Colon (tissue), 2 donors: ENCODE results near the gene RPS16.

Experiments
- FAIRE-seq: peaks from 2 replicates; lab custom pipeline; 2012; peaks lifted over from hg19 to GRCh38; lab: Jason Lieb, UNC
- donor health status: control.
- donor health status: control.

The RPS16 gene

DNA sequence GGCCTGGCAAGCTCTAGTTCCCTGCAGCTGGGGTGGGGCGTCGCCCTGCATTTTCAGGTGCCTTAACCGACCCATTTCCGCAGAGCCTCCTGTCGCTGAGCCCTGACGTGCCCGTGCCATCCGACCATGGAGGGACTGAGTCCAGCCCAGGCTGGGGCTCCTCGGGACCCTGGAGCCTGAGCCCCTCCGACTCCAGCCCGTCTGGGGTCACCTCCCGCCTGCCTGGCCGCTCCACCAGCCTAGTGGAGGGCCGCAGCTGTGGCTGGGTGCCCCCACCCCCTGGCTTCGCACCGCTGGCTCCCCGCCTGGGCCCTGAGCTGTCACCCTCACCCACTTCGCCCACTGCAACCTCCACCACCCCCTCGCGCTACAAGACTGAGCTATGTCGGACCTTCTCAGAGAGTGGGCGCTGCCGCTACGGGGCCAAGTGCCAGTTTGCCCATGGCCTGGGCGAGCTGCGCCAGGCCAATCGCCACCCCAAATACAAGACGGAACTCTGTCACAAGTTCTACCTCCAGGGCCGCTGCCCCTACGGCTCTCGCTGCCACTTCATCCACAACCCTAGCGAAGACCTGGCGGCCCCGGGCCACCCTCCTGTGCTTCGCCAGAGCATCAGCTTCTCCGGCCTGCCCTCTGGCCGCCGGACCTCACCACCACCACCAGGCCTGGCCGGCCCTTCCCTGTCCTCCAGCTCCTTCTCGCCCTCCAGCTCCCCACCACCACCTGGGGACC, 27.9 kb downstream of the RPS16 start:
- FAIRE-seq, result no peak

DNA sequence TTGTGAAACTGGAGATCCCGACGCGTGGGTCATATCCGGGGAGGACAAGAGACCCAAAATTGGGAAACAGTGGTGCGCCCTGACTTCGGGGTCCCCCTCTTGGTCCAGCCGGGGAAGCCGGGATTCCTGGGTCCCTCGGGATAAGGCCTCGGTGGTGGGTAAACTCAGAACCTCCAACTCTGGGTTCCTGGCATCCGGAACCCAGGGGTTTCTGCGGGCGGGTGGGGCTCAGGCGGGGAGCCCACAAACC, 28.4 kb downstream of the RPS16 start:
- no peak for FAIRE-seq

DNA sequence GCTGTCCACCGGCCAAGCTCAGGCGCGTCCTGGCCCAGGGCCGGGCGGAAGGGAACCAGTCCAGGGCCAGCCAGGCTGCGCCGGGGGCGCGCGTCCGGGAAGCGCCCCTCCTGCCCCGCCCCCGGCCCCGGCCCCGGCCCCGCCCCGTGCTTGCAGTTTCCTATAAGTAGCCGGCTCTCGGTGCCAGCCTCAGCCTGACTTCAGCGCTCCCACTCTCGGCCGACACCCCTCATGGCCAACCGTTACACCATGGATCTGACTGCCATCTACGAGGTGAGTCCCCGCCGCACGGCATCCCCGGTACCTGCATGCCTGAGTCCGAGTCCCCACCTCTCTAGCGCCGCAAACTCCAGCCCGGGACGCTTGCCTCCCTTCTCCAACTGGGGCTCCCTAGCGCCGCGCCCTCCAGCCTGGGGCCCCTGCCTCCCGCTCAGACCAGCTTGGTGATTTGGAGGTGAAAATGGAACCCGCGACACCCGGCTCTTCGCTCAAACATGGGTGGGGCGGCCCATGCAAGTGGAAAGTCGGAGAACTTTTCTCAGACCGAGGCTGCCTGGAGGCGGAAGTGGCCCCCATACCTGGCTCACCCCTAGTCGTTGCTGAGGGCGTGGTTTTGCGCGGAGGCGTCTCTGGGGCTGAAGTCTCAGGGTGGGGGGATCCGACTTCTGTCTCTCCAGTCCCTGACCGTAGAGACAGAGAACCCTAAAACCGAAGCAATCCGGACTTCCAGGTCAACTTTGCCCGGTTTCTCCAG, 28.9 kb downstream of the RPS16 start, which contains the start of gene ZFP36:
ZFP36 (plus strand) TSS at position 192 of the 754 bp plus-strand sequence; CDS start at position 250, 58 bp downstream.
- FAIRE-seq, result no peak

DNA sequence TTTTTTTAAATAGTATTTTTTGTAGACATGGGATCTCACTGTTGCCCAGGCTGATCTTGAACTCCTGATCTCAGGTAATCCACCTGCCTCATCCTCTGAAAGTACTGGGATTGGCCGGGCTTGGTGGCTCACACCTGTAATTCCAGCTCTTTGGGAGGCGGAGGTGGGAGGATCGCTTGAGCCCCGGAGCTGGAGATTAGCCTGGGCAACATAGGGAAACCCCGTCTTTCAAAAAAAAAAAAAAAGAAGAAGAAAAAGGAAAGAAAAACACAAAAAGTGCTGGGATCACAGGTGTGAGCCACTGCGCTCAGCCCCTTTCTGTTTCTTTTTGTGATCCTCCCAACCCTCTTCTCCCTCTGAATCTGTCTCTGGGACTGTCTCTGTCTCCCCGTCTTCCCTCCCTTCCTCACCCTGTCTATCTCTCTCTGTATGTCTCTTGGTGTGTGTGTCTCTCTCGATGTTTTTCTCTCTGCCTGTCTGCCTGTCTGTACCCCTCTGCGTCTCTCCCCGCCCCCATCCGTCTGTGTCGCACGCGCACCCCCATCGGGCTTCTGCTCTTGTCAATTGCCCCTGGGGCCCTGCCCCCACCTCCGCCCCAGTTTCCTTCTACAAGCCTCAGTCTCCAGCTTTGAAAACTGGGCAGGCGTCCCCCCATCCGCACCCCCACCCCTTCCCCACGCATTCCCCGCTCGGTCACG, 29.6 kb downstream of the RPS16 start:
- no peak for FAIRE-seq

DNA sequence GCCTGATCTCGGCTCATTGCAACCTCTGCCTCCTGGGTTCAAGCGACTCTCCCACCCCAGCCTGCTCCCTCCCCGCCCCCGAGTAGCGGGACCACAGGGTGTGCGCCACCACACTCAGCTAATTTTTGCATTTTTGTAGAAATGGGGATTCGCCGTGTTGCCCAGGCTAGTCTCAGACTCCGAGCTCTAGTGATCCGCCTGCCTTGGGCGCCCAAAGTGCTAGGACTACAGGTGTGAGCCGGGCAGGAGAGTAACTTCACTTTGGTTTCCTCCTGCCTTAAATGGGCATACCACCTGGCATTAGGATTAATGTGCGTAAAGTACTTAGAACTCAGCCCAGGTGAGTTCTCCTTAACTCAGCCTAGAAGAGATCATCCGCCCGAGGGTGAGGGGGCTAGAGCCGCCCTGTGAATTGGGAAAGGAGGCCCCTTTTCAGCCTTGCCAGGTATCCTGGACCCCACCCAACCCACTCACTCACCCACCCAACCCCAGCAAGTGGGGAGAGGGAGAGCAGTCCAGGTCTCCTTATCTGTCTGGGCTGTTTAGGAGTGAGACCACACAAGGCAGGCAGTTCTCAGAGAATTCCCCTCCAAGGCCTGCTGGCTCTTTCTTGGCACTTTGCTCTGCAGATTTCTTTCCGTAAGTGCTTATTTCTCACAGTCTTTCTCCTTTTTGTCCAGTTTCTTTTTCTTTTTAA, 30.3 kb downstream of the RPS16 start:
- no peak for FAIRE-seq

DNA sequence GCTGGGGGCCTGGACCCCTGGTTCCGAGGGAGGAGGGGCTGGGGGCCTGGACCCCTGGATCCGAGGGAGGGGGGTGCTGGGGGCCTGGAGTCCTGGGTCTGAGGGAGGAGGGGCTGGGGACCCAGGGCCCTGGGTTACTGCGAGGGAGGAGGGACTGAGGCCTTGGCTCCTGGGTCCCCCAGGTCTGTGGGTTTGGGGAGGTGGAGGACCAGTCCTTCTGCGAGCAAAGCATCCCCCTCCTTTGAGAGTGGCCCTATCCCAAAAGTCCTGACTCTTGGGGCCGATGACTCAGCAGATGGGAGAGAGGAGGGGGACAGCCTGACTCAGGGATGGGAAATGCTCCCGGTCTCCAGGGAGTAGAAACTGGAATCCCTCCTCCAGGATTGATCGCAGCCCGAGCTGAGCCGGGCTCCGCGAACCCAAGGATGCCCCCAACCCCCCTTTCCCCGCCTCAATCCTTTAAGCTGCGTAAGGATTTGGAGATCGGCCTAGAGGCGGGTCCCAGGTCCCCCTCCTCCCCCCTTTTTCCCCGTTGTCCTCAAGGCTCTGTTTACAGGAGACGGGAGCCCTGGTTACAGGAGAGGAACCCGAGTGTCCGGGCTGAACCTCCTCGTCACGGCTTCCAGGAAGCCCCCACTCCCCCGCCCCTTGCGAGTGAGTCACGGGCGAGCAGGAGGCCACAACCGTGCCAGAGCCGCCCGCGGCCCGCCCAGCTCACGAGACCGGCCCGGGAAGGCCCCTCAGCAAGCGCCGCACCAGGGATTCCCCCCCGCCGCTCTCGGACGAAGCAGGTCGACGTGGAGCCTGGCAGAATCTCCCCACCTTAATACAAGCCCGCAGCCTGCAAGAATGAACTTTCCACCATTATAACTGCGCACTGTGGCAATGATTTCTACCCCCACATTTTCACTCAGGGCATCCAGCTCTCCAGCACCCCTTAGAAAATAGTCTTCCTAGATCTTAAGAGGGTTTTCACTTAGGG, 32.1 kb downstream of the RPS16 start:
- no peak for FAIRE-seq

DNA sequence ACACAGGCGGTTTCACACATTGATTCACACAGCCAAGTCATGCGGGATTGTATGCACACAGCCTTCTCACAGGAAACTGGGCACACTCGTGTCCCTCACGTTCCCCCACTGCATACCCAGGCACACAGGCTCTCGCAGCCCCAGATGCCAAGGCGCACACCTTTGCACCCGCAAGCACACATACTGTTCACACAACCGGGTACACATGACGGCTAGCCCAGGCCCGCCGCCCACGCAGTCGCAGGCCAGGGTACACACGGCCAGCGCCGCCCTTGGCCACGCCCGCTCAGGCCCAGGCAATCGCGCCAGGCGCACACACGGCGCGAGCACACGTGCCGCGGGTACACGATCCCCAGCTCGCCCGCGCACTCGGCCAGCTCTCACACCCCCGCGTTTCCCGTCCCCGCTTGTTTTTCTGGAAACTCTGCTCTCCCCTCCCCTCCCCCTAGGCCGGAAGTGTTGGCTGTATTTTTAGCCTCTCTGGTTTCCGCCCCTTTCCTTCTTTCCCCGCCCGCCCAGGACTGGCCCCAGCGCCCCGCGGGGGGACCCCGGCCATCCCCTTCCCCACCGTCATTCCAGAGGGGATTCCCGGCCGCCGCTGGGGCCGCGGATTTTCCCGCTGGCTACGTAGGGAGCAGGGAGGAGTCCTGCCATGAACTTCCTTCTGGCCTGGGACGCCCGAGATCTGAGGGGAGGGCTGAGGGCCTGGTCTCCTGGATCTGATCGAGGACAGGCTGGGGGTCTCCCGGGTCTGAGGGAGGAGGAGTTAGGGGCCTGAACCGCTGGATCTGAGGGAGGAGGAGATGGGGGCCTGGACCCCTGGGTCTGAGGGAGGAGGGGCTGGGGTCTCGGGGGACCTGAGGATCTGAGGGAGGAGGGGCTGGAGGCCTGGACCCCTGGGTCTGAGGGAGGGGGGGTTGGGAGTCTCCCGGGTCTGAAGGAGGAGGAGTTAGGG, 33.1 kb downstream of the RPS16 start:
- FAIRE-seq, result no peak

DNA sequence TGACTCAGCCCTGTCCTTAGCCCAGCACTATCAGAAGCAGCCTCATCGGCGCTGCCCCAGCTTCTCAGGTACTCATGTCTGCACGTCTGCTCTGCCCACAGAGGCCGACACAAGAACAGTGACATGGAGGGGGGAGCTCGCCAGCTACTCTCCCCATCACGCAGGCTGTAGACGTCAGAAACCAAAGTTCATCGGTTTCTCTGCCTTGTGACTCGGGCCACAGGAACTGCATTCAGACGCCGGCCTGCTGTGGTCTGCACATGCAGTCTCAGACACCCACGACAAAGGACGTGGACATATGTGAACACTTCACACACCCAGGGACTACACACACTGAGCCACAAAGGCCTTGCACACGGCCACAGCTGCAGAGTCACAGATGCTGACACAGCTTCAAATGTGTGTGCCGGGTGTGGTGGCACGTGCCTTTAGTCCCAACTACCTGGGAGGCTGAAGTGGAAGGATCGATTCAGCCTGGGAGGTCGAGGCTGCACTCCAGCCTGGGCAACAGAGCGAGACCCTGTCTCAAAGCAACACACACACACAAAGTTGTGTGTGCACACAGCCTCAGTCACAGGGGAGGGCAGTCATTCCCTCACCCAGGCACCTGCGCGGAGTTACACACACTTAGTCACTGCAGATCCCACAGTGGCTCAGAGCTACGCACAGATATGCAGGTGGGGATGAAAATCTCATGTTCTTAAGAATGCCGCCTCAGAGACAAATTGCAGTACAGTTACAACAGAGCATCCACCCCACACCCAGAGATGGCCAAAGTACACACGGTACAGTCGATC, 34.0 kb downstream of the RPS16 start:
- no peak for FAIRE-seq

DNA sequence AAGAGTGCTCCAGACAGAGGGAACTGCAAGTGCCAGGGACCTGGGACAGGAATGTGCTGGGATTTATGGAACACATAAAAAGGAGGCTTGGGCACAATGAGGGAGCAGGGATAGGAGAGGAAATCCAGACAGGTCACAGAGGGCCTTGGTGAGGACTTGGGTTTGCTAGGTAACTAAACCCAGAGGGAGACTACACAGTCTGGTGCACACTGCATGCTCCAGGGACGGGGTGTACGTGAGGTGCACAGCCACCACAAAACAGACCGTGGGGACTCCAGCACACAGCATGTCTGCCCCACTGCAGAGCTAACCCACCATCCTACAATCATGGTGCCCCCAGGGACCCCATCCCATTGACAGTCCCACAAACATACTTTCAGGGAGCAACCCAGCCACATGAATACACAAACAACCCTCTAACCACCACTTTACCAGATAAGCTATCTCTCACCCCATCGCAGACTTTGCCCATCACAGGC, 34.6 kb downstream of the RPS16 start:
- FAIRE-seq, result no peak

DNA sequence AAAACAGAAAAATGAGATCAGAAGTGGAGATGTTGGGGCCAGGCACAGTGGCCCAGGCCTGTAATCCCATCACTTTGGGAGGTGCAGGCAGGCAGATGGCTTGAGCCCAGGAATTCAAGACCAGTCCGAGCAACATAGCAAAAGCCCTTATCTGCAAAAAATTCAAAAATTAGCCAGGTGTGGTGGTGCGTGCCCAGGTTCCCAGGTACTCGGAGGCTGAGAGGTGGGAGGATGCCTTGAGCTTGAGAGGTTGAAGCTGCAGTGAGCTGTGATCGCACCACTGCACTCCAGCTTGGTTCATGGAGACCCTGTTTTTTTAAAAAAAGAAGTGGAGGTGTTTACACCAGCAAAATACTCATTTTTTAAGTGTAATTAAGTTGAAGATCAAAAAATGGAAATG, 35.7 kb downstream of the RPS16 start:
- FAIRE-seq, result no peak

DNA sequence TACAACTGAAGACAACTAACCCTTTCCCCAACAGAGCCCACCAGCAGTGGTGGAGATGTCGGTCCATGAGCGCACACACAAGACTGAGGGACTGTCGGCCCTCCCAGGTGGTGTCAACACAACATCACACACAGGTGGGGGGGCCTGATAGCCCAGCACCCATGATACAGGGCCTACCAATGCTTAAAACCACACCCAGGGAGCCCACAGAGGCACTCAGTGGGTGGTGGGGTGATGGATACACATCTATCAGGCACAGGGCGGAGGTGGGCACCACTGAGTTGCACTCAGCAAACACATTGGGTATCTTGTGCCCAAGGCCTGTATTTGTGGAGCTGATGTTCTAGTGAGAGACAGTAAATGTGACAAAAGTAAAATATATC, 36.1 kb downstream of the RPS16 start:
- FAIRE-seq, result no peak

DNA sequence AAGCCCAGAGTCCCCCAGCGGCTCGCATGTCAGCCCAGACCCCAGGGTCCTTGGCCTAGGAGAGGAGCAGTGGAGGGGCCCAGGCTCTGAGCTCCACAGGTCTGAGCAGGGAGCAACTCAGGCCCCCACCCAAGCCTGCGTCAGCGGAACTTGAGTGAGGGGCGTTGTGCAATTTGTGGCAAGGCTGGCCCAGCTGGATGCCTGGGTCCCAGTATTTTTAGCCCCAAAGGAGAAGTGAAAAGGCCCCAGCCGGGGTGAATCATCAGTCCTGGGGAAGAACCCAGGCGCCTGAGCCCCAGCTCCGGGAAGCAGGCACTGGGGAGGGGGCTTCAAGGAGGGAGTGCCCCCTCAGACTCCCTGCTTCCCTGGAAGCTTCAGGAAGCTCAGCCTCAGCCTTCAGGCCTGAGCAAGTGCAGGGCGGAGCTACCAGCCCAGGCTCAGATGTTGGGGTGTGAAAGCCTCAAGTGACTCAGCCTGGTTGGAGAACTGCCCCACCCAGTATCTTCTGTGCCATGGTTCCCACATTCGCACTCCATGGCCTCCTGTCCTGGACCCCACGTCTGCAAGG, 37.4 kb downstream of the RPS16 start:
- FAIRE-seq, result no peak

DNA sequence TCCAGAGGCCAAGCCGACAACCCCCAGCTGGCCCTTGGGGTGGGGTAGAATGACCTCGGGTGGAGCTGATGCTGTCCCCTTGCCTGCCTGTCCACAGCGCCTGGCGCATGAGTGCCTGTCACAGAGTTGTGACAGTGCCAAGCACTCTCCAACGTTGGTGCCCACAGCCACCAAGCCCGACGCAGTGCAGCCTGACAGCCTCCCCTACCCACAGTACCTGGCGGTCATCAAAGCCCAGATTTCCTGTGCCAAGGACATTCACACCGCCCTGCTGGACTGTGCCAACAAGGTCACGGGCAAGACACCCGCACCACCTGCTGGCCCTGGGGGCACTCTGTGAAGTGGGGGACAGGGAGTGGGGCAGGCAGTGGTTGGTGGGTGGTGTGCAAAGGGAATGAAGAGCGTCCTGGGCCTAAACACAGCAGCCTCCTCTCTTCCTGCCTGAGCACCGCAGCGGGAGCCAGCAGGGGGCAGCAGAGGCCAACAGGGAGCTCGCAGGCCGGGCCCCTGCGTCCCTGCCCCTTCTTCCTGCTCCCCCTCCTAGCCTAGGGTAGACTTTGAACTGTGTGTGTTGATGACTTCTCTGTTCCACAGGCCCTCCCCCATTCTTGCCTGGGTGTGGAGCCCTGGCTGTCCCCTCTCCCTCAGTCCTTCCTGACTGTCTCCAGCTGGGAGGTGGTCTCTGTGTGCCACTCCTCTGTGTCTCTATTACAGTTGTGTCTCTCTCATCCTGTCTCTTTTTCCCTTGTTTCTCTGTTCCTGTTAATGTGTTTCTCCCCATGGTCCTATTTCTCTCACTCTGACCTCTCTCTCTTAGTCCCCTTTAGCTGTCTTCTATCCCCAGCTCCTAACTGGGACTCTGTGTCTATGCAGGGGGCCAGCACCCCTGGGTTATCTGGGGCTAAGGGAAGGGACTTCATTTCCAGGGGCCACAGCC, 38.1 kb downstream of the RPS16 start:
- FAIRE-seq, result no peak

DNA sequence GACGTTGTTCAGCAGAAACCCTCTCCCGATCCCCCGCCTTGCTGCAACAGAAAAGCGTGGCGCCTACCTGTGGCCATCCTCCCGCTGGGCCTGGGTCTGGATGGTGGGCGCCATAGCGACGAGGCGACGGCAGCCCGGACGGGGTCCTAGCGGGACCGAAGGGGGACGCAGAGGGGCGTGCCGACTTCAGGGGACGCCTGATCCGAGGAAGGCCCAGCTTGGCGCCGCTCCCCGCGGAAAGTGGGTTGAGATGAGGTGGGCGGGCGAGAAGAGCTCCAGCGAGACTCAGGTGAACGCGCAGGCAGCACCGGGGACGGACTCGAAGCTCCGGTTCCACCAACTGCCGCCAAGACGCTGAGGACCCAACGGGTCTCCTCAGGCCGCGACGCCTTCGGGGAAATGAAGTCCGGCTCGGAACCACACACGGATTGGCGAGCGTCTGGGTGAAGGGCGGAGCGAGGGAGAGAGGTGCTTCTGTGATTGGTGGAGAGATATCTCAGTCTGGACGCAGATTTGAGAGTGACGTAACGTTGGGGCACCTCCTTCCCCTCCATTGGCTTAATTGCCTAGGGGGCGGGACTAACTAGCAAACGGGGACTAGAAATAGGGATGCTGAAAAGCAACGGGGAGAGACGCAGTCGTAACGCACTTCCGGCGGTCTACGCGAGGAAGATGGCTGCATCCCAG, 44.9 kb downstream of the RPS16 start, which contains the start of the genes MED29 and PAF1:
MED29 (plus strand) TSS at position 628 of the 687 bp plus-strand sequence; CDS start at position 673, 45 bp downstream.
PAF1 (minus strand) TSS at position 356 of the 687 bp plus-strand sequence; CDS start at position 114, 242 bp downstream.
- peak; percentile 96 for FAIRE-seq

DNA sequence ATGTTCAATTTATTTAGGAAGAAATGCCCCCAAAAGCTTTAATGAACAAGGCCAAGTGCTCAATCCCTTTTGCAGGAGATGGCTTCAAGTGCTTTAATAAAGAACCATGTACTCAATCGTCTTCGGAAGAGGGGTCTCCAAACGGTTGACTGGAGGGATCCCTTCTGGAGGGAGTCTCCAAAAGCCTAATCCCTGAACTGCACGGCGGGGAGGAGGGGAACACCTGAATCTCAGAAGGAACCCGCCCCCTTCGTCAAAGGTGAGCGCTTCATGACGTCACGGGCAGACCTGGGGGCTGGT, 45.3 kb downstream of the RPS16 start:
- no peak for FAIRE-seq

DNA sequence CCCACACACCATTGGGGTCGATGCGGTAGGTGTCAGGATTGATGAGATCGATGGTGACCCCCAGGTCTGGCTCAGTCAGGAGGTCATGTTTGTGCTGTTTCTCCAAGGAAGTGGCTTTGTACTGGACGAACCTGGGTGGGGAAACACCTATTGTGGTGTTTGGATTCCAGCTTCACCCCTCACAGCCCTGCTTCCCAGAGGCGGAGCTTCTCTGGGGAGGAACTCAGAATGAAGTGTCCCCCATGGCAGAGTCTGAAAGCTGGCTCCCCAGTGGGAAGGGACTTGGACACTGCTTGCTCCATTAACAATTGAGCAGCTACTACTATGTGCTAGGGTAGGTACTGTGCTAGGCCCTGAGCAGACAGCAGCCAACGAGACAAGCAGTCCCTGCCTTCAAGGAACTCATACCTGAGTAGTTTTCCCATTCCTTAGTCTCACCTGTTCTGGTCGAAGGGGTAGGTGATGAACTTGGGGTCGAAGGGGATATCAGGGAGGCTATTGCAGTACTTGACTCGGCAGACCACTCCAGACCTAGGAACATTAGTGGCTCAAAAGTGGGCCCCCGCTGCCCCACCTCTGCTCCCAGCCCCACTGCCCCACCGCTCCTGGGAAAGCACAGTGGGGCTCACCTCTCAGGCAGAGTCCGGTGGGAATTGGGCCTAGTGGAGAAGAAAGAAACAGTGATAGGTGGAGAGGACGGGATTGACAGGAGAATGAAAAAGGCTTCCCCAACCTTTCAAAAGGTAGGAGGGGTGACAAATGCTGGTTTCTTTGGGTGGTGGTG, 45.9 kb downstream of the RPS16 start:
- no peak for FAIRE-seq
